GM19438 (cell line): ENCODE results near the gene SNCAIP.

Experiments used
- ATAC-seq: cut with Tn5 transposase; IDR thresholded peaks from one replicate; pipeline ENCODE4 v1.9.1; 2021; ENCODE audit warnings: low read depth; ENCODE audit not compliant: unreplicated experiment

SNCAIP gene

GRCh38 chr5:122311961-122312590 lies at the start of gene SNCAIP:
TSS of gene SNCAIP (plus strand) at chr5:122312237. CDS start at chr5:122391135, 78,898 bp downstream.
- no peak for ATAC-seq

DNA sequence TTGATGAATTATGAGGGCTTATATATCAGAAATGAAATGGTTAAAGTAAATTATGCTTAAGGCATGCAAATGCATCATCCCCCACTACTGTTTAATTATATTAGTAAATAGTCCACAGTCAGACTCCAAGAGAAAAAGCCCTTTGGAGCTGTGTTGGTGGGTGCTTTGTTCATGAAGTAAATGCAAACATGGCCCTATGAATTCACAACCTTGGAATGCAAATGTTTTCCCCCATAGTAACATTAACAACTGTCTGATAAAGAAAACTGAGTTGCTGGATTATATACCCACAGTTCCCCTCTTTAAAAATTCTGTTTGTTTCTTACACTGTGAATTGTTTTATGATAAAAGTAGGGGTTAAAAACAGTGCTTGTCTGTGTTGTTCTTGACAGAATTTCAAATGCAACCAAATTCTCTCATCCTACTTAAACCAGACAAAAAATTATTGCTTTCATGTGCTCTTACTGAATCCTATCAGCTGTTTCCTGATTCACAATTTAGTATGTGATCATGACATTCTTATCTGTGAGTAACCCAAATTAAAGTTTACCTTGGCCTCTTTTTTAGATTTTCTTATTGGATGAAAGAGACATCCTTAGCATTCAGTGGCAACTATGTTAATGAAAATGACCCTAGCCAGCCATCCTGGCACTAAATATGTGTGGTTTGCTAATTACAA lies 48.5 kb upstream of the SNCAIP start:
- ATAC-seq = no peak

DNA sequence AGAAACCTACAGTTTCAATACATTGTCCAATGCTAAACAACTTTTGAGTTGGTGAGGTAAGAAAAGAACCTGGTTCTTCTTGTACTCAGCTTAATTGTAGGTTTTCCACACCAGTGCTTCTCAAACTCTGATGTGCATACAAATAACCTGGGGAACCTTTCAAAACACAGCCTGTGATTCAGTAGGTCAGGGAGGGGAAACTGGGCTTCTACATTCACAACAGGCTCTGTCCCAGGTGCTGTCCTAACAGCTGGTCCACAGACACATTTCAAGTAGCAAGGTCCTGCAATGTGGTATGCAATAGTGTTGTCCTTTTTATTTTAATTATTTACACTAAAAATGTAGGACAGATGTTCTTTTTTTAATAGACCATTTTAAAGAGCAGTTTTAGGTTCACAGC lies 47.4 kb upstream of the SNCAIP start:
- ATAC-seq = no peak

DNA sequence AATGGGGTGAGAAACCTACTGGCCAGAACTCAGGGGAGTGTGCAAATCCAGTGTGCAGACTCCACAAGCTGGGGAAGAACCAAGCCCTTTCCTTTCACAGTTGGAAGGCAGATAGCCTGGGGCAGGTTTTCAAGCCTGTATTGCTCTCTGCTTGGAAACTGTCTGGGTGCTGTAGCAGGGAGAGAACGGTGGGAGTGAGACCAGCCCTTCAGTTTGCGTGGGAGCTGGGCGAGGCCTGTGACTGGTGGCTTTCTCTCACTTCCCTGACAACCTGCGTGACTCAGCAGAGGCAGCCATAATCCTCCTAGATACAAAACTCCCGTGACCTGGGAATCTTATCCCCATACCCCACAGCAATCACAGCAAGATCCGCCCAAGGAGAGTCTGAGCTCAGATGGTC lies 44.9 kb upstream of the SNCAIP start:
- no peak for ATAC-seq

DNA sequence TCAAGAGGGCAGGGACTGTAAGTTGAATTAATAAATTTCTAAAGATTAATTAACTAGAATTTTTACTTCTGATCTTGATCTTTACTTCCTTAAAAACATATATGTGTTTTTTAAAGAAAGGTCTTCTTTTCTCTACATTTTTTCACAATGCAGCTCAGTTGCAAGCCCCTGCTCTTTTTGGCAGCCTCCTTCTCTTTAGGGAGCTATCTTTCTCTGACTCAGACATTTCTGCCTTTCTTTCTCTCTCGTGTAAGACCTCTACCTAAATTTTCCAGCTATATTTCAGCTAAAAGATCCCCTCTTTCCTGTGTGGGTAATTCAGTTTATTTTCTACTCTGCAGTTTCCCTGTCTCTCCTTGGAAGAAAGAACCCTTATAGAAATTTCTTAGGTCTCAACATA lies 38.3 kb upstream of the SNCAIP start:
- no peak for ATAC-seq

GRCh38 chr5:122283592-122283991 lies 28.4 kb upstream of the SNCAIP start:
- no peak for ATAC-seq

DNA sequence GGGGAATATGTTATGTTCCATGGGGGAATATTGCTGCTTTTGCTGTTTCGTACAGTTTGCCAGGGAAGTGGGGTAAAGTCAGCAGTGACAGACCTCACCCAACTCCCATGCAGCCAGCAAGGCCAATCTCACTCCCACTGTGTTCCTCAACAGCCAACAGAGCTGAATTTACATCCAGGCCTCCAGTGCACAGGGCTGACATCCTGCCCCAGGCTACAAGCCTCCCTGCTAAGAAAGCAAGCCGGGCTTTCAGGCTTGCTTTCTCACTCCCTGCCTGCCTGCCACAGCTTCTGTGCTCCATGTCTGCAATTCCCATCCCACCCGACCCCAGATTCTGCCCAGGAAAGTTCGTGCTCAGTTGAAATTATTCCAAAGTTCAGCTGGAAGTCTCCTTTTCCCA lies 25.5 kb upstream of the SNCAIP start:
- no peak for ATAC-seq

DNA sequence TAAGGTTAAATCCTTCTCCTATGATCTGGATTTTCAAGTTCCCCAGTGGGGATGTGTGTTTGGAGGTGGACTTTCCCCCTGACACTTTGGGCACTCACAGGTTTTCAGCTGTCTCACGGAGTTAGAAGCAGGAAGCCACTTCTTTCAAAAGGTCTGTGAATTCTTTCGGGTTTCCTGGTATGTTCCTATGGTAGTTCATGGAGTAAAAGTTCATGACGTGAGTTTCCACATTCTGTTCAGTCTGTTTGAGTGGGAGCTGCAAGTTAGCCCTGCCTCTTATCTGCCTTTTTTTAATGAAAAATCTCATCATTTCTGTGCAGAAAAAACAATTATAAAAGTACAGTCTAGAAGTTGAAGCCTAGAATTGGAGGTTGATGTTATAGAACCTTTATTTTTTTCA lies 24.9 kb upstream of the SNCAIP start:
- ATAC-seq = no peak

DNA sequence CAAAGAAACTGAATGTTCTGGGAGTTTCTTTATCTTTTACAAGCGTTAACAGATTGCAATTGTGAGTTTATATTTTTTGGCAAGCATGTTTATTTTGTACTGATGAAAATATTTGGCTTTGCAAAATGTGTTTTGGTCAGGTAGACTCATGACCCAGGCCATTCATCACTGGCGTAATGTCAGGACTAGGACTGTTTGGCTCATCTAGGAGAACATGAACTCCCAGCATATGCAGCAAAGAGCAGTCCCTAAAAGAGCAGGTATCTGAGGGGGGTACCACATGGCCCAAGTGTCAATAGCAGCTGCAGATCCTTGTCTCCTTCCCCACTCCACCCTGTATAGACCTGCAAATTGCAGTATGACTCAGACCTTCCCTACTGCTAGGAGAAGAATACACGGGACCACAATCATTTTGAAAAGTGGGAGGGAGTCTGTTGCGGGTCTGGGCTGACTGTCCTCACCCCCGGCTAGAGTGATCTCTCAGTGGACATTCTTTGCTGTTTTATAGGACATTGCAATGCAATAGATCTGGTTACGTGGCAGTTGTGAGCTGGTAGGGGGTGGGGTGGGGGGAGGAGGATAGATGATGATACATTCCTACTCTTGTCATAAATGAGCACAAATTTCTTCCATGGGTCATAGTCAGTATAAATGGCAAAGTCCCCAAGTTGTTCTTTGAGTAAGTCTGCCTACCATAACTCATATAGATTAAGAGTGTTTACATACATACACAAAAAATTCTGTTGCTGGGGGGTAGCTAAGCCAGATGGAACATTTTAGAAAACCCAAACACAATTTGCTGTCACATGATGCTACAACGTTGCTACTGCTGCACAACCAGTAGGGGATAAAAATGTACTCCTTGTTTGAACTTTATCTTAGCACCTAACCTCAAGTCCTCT lies 20.8 kb upstream of the SNCAIP start:
- ATAC-seq = no peak

- ATAC-seq = no peak
Observed at GRCh38 chr5:122292332-122292731, 19.7 kb upstream of the SNCAIP start.

DNA sequence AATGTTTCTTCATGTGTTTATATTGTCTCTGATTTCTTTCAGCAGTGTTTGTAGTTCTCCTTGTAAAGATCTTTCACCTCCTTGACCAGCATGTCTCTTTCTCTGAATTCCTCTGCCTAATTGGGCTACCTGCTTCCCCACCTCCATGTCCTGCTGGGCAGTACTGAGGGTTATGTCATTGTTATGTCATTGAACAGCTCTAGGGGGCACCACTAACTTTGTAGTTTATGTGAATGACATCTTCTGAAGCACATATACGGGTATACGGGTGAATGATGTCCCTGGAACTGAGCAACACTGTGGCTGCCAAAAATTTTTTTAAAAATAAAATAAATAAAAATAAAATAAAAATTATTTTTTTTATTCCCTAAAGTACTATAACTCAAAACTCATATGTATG lies 16.9 kb upstream of the SNCAIP start:
- ATAC-seq = peak; percentile 52

DNA sequence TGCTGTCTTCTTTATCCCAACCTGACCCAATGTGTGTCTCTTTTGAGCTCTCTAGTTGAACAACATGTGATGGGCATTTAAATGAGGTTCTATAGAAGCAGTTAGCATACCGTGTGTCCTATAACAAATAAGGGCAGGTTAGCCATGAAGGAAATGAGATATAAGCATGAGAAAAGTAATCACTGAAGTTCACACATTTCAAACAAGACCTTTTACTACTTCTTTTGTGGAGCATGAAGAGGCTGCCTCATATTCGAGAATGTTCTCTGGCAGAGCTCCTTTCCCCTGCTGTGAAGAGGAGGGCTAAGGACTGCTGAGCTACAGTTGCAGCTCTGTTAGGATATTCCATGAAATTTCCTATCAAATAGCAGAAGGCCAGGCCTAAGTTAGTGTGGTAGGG lies 15.2 kb upstream of the SNCAIP start:
- ATAC-seq = no peak

DNA sequence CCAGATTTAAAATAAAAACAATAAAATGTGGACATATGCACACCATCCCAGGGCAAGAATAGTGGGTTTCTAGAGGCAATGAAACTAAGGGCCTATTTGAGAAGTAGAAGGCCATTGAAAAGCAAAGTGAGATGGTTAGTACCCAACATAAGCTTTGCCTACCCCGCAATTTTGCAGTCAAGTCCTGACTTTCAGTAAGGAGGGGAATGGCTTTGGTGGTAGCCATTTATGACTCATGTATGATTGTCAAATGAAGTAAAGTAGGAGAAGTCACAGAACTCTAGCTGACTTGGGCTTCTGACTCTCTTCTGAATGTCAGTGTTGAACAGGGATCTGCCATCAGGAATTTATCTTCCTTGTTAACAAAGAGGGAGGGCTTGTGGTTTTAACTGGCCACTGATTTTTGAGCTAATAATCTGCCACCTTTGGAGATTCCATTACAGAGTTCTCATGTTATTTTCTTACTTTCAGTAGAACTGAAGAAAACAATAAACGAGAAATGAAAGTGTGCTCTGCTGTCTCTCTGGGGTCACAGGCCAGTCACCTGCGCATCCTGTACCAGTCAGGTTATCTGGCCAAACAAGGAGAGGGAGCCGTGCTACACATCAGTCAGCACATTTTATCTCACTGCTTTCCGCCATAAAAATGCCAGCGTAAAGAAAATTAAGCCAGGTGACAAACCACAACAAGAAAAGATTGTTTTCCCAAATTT lies 14.3 kb upstream of the SNCAIP start:
- peak; percentile 76 for ATAC-seq

- no peak for ATAC-seq
Observed at GRCh38 chr5:122300374-122300773, 11.7 kb upstream of the SNCAIP start.

- no peak for ATAC-seq
Observed at GRCh38 chr5:122301016-122301415, 11.0 kb upstream of the SNCAIP start.

DNA sequence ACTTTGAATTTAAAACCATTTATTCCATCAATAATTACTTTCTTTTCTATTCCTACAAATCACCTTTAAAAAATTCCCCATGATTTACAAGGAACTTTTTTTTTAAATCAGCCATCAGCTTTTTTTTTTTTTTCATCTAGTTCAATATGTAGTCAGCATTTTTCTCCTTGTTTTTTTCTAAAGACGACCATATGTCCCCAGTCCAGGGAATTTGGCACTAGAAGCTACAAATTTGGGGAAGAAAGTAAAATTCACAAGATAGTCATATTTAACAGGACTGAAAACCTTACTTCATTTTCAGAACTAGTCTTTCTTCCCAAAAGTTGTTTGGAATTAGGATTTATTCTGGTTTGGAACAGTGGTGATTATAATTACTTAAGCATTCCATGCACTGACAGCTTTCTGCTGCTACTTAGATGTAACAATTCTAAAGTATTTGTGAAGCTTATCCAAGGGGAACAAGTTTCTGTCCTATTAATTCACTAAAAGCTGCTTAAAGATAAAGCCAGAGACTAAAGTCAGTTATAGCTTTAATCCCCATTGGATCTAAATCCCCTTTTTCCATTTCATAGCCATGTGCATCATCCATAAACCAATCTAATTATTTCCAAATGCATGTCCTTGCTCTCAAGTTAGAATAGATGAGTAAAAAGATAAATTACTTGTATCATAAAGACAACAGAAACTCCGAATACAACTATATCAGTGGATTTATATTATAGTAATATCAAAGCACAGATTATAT lies 7.4 kb upstream of the SNCAIP start:
- ATAC-seq = no peak

GRCh38 chr5:122306461-122306860 lies 5.6 kb upstream of the SNCAIP start:
- ATAC-seq = no peak

DNA sequence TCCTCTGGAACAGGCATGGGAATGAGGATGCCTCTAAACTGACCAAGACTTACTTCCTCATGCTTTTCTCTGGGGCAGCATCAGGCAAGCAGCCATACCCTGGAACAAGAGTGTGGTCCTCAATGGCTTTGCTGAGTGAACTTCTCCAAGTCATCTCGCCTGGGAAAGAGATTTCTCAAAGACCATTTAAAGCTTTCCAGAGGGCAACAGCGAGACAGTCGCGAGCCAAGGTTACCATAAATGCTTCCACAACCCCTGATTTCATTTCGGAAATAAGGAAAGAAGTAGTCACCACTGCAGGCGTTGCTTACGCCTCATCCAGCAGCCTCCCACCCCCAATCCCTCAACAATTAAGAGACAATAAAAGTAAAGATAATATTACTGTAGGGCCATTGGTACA lies 1.1 kb upstream of the SNCAIP start:
- ATAC-seq = no peak

- ATAC-seq = no peak
Observed at GRCh38 chr5:122311497-122311960, 508 bp upstream of the SNCAIP start.
